ENCODE data around the gene PLA2G4D. TPM values are rescaled to one million over a fixed set of nuclear protein-coding genes. Genes with fewer than 3 reads are reported as not detected.
A peak's percentile ranks its signal among the peaks of the same experiment; 100 is the strongest.

The PLA2G4D gene, protein sequence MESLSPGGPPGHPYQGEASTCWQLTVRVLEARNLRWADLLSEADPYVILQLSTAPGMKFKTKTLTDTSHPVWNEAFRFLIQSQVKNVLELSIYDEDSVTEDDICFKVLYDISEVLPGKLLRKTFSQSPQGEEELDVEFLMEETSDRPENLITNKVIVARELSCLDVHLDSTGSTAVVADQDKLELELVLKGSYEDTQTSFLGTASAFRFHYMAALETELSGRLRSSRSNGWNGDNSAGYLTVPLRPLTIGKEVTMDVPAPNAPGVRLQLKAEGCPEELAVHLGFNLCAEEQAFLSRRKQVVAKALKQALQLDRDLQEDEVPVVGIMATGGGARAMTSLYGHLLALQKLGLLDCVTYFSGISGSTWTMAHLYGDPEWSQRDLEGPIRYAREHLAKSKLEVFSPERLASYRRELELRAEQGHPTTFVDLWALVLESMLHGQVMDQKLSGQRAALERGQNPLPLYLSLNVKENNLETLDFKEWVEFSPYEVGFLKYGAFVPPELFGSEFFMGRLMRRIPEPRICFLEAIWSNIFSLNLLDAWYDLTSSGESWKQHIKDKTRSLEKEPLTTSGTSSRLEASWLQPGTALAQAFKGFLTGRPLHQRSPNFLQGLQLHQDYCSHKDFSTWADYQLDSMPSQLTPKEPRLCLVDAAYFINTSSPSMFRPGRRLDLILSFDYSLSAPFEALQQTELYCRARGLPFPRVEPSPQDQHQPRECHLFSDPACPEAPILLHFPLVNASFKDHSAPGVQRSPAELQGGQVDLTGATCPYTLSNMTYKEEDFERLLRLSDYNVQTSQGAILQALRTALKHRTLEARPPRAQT
- total RNA-seq (ENCODE audit: insufficient read depth, low replicate concordance): 0.48 TPM

- DNase-seq (ENCODE audit: low spot score): no peak
Observed at GRCh38 chr15:42094512-42094963, at the start of gene PLA2G4D. Gene PLA2G4D, minus strand, starts transcription at chr15:42094562. Its CDS starts 103 bp downstream, at chr15:42094459.

DNA sequence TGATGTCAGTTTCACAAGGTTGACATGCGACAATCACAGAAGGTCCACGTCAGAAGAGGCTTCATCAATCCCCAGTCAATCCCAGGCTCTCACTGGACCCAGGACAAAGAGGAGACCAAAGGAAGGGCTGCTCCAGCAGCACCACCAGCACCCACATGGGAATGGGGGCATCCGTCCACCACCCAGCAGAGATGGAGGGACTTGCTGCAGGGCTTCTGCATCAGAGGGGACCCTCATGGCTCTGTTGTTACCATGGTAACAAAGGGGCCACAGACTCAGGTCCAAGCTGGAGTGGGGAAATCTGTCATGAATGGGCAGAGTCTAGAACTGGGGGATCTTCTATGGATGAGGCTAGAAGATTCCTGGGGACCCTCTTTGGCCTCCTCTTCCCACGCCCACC lies 49.0 kb upstream of the PLA2G4D start:
- DNase-seq (ENCODE audit: low spot score): no peak

- no peak for DNase-seq (ENCODE audit: low spot score)
Observed at GRCh38 chr15:42141795-42142667, 47.7 kb upstream of the PLA2G4D start.

GRCh38 chr15:42141246-42141645 lies 46.9 kb upstream of the PLA2G4D start:
- DNase-seq (ENCODE audit: low spot score): no peak

- no peak for DNase-seq (ENCODE audit: low spot score)
Observed at GRCh38 chr15:42140383-42141070, 46.2 kb upstream of the PLA2G4D start.

GRCh38 chr15:42139596-42139995 lies 45.2 kb upstream of the PLA2G4D start:
- no peak for DNase-seq (ENCODE audit: low spot score)

- DNase-seq (ENCODE audit: low spot score): no peak
Observed at GRCh38 chr15:42138968-42139386, 44.6 kb upstream of the PLA2G4D start.

- DNase-seq (ENCODE audit: low spot score): no peak
Observed at GRCh38 chr15:42138411-42138810, 44.0 kb upstream of the PLA2G4D start.

GRCh38 chr15:42137461-42138261 lies 43.3 kb upstream of the PLA2G4D start:
- peak; percentile 62 for DNase-seq (ENCODE audit: low spot score)

GRCh38 chr15:42136513-42136912 lies 42.2 kb upstream of the PLA2G4D start:
- no peak for DNase-seq (ENCODE audit: low spot score)

DNA sequence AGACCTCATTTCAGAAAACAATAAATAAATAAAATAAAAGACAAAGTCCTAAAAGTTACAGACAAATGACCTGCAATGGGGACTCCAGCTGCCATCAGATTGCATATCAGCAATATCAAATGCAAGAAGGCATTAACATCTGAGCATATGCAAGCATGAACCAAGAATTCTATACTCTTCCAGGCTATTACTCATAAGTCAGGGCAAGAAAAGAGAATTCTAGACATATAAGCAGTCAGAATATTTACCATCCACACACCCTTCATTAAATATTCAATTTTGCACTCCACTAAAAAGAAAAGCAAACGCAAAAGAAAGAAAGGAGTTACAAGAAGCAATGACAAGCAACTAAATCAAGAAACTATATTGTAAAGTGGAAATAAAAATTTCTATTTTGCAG lies 41.0 kb upstream of the PLA2G4D start:
- no peak for DNase-seq (ENCODE audit: low spot score)

DNA sequence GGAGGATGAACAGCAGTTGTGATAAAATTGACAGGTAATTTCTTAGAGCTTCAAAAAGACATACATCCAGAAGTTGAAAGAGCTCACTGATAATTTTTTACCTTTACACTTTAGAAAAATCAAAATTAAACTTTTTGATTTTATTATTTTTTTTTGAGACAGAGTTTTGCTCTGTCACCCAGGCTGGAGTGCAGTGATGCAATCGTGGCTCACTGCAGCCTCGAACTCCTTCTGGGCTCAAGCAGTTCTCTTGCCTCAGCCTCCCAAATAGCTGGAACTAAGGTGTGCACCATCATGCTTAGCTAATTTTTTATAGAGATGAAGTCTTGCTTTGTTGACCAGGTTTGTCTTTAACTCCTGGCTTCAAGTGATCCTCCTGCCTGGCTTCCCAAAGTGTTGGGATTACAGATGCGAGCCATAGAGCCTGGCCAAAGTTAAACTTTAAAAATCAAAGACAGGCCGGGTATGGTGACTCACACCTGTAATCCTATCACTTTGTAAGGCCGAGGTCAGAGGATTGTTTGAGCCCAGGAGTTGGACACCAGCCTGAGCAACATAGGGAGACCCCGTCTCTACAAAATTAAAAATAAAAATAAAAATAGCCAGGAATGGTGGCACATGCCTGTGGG lies 40.4 kb upstream of the PLA2G4D start:
- no peak for DNase-seq (ENCODE audit: low spot score)

DNA sequence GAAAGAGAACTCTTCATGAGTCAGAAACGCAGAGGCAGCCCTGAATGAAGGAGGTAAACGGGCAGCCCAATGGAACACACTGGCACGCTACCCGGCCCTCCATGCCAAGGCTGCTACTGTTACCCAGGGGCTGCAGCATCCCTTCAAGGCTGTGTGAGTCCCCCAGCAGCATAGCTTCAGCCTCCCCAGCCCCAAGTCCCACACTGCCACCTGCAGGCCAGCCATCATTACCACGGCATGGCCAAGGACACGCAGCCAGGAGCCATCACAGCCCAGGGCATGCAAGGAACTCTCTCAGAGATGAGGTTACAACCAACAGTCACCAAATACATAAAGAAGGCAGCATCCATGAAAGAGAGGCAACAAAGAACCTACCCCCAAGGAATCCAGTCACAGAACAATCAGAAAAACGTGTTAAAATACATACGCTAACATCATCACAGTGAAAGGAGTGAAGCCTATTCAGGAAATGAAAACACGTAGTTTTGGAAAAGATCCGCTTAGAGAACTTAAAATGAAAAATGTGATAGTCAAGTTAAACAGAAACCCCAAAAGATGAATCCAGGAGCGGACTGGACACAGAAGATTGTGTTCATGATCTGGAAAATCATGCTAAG lies 39.6 kb upstream of the PLA2G4D start:
- DNase-seq (ENCODE audit: low spot score): no peak

DNA sequence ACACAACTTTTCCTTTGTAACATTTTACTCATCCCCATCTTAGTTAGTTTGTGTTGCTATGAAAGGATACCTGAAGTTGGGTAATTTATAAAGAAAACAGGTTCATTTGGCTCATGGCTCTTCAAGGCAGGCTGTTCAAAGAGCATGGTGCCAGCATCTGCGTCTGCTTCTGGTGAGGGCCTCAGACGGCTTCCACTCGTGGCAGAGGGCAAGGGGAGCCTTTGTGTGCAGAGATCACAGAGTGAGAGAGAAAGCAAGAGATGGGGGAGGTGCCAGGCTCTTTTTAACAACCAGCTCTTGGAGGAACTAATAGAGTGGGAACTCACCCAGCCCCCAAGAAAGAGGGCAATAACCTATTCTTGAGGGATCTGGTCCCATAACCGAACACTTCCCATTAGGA lies 39.0 kb upstream of the PLA2G4D start:
- DNase-seq (ENCODE audit: low spot score): no peak

DNA sequence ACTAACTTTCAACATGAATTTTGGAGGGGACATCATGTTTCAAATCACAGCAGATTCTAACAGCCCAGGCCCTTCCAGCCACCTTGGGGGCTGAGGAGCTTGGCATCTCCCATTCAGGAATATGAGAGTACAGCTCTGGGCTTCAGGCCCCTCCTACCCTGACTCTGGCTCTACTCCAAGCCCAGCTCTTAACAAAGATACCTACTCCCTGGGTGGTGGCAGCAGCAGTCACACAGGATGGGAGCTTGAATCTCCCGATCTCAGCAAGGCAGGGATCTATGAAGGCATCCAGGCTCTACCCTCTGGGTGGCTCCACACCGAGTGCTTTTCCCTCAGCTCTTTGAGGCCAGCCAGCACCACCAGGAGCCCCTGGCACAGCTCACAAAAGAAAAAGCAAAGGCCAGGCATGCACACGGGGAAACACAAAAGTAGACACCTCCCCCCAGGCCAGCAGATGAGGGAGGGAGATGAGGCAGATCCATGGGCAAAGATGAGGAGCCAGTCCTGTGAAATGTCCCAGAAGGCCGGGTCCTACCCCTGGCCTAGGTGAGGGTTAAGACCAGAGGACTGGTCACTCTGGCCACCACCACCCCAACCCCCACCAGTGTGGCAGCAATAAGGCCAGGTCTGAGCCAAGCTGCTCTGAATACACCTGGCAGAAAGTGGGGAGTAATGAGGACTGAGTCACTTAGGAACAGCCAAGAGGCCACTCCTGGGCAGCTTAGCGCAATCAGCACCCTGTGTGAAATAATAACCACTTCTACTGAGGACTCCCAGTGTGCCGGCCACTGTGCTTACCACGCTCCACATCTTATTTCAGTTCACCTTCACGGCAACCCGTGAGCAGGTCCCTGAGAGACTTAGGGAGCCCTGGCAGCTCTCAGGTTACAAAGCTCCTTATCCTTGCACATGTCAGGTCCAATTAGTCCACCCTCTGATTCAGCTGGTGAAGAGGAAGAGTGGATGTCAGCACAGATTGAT lies 37.8 kb upstream of the PLA2G4D start:
- no peak for DNase-seq (ENCODE audit: low spot score)

GRCh38 chr15:42131006-42131405 lies 36.6 kb upstream of the PLA2G4D start:
- DNase-seq (ENCODE audit: low spot score): no peak

- no peak for DNase-seq (ENCODE audit: low spot score)
Observed at GRCh38 chr15:42130246-42130986, 36.1 kb upstream of the PLA2G4D start.

Measured in umbilical cord (tissue), 2 donors.